ENCODE data around the gene DGAT2.
"Not testable (repeated sequence)": the region's sequence is repeated elsewhere in the genome, so short reads cannot be mapped to it uniquely, and the experiment has no call there.

Gene DGAT2

GRCh38 chr11:75768112-75768908 is at the start of gene DGAT2:
DGAT2 (plus strand) TSS chr11:75768778; CDS start chr11:75768992, 214 bp downstream.
- peak; percentile 80 for DNase-seq

DNA sequence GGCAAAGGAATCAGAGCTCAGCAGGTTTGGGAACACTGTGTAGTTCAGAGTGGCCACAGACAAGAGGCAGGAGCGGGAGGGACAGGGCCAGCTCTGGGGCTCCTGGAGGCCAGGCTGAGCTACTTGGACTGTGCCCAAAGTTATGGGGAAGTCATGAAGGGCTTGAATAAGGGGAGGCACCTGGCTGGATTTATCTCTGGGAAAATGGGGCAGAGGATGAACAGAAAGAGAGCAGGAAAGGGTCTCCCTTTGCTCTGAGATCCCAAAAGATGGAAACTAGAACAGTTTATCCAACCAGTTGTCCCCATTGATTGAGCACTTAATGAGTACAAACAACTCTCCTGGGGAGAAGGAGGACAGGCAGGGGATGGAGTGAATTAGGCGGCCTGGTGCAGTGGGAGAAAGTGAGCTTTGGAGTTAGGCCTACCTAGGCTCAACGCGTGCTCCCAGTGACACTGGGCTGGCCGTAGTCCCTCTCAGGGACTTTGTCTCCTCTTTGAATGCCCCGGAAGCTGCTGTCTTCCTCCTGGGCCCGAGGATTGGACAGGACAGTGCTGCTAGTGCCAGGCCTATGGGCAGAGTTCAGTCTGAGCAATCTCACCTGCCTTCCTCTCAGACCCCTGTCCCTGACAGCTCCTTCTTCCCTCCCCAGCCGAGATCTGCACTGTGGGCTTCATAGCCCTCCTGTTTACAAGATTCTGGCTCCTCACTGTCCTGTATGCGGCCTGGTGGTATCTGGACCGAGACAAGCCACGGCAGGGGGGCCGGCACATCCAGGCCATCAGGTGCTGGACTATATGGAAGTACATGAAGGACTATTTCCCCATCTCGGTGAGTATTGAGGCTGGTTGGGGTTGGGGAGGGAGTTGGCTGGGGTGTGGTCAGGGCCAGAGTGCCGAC is 49.0 kb upstream of the DGAT2 start:
- DNase-seq: no peak

DNA sequence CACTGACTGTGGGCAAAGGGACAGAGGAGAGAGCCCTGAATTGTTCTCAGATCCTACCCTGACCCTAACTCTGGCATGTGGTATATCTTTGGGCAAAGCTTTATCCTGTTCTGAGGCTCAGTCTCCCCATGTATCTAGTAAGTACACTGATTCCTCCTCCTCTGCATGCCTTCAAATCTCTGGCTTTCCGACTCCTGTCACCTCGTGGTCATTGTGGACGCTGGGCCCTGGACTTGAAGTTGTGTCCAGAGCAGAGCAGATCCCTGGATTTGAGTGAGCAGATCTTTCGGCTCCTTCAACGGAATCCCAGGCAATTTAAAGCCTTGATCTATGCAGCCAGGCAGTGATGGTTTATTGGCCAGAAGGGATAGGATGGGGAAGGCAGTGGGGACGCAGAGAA is 47.9 kb upstream of the DGAT2 start:
- DNase-seq: no peak

DNA sequence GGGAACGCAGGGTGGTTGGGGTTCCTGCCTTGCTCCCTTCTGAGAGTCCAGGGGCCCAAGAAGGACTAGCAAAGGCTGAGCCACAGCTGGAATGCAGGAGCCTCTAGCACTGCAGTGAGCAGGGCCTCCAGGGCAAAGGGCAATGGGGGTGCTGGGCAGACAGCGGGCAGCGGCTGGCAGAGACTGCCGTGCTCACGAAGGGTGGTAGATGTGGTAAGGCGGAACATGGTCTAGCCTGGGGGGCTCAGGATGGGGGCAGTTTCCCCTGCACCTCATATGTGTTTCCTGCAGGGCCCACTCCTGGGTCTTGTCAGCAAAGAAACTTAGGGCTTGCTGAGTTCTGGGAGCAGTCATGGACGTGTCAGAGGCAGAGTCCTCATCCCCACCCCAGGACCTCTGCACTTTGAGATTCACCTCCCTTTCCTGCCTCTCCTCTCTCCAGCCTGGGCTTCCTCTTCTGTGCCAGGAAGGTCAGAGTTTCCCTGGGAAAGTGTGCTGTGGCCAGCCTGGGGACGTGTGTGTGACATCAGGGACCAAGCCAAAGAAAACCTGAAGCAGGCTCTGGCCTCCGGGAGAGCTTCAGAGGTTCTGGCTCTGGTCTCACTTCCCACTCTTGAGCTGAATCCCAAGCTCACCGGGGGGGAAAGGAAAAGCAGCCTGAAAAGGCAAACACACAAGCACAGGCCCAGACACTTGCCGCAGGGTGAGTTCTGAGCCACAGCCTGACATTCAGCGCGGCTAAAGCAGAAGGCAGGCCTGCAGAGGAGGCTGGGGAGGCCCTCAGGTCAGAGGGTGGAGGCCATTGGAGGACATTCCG is 46.5 kb upstream of the DGAT2 start:
- DNase-seq: no peak

GRCh38 chr11:75722669-75723042 is 45.9 kb upstream of the DGAT2 start:
- DNase-seq: no peak

GRCh38 chr11:75725547-75726320 is 42.8 kb upstream of the DGAT2 start:
- no peak for DNase-seq

DNA sequence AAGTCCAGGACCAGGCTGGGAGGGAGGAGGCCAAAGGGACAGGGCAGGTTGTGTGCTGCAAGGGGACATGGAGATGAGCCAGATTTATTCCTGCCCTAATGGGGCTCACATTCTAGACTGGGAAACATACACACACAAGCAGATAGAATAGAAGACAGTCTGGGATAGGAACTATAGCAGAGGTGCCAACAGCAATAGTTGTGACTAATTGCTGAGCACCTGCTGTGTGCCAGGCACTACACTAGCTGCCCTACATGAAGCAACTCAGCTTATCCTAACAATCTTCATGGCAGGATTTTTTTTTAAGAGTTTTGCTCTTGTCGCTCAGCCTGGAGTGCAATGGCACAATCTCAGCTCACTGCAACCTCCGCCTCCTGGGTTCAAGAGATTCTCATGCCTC is 39.6 kb upstream of the DGAT2 start:
- DNase-seq: no peak

DNA sequence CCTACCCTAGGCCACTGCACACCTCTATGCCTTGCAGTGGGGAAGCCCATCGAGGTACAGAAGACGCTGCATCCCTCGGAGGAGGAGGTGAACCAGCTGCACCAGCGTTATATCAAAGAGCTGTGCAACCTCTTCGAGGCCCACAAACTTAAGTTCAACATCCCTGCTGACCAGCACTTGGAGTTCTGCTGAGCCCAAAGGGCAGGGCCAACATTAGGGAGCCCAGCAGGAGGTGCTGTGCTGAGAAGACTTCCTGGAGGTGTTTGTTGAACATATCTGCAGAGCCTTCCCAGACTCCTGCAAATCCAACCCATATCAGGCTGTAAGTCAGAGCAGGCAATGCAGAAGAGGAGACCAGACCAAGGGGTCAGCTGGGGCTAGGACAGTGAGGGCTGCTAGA is 37.5 kb upstream of the DGAT2 start:
- no peak for DNase-seq

DNA sequence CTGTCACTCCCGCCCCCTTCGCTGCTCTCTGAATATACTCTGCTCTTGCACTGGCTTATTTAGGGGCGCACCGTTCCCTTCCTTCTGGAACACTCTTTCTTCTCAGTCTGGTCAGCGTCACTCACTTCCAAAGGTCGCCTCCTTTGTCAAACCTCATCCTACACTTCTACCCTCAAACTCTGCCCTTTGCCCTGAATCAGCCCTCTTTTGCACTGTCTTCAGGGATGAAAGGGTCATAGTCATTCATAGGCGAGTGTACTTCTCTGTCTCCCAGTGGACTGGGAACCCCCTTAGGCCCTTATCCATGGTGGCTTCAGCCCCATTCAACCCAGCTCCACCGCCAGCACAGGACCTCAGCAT is 35.5 kb upstream of the DGAT2 start:
- no peak for DNase-seq

- no peak for DNase-seq
These were observed 35.0 kb upstream of the DGAT2 start for GRCh38 chr11:75733431-75734107.

DNA sequence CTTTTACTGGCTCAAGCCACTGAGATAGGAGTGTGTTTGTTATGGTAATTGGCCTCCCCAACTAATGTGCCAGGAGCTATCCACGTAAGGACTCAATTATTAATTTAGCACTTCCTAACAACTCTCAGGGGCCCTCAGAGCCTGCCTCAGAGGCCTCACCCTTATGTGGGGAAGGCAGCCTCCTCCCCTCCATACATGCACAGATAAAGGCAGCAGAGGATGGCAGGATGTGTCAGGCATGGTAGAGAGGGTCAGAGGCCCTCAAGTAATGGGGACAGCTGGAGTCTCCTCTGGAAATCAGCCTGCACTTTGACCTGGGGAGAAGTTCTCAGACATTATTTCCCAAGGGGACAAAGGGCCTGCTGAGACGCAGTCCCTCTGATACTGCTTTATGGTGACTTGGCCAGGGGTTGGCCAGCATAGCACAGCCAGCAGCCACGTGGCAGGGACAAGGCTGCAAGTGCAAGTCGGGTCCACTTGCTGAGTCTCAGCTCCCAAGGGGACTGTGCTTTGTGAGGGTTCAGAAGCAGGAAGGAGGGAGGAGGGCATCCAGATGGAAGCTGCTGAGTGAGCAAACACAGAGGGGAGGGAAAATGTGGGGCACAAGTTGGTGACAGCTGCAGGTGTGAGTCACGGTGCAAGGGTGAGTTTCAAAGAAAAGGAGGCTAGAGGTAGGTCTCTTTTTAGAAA is 33.9 kb upstream of the DGAT2 start:
- DNase-seq: no peak

DNA sequence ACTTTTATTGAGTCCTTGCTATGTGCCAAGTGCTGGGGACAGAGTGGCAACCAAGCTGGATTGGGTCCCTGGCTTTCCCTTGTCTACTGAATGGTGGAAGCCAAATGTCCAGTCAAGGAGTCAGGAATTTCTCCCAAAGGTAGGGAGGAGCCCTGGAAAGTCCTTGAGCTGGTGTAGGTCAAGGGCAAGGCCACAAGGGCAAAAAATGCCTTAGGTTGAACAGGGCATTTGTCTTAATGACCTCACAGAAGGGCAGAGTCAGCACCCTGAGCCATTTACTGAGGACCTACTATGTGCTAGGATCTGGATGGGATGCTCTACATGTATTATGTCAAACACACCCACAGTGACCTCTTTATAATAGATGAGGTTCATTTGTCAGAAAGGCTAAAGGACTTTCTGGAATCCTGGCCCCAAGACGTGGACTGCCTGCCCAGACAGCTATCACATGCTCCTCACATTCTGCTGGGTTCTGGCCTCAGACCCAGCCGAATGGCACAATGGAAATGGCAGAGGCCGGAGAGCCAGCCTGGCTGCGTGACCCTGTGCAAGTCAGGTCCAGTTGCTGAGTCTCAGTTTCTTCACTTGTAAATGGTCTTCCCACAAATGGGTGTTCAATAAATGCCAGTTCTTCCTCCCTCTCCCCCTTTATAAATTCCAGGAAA is 33.3 kb upstream of the DGAT2 start:
- no peak for DNase-seq

- no peak for DNase-seq
These were observed 31.3 kb upstream of the DGAT2 start for GRCh38 chr11:75737314-75737713.

- DNase-seq: no peak
These were observed 27.9 kb upstream of the DGAT2 start for GRCh38 chr11:75740681-75741080.

DNA sequence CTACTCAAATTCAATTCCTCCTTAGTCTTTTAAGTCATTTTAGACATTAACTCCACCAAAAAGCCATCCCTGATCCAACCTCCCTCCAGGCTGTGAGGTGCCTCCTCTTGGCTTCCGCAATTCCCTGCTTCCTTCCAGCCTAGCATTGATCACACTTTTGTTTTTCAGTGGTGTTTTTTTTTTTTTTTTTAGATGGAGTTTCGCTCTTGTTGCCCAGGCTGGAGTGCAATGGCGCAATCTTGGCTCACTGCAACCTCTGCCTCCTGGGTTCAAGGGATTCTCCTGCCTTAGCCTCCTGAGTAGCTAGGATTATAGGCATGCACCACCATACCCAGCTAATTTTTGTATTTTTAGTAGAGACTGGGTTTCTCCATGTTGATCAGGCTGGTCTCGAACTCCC is 25.4 kb upstream of the DGAT2 start:
- not testable (repeated sequence) for DNase-seq

DNA sequence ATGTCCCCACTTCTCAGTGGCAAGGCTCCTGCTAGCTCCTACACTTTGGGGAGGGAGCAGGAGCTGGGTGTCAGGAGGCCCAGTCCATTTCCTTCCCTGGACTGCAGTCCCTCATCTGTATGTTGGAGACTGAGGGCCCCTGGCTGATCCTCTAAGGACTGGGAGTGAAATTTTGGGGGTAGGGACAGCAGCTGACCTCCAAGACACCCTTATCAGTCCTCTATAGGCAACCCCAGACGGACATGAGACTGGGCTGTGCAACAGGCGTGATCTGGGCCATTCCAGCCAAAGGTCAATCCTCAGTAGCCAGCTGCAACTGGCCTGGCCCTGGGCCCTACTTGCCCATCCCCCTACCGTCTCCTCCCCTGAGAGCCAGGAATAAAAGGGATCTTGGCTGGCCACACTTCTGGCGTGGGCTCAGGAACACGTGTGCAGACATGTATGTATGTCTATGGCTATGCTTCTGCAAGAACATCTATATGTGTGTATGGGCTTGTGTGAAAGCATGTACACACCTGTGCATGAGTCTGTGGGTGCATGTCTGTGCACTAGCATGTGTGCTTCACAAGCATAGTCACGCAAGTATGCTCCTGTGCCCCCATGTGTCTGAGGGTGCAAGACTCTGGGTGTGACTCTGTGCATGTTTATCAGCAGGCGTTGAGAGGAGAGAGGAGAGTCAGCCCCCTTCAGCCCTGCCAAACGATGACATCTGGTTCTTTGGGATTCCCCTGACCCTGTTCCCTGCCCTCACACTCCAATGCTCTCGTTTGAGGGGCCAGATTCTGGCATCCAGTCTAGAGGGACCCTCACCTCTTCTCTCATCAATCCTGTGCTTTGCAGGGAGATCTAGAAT is 24.6 kb upstream of the DGAT2 start:
- no peak for DNase-seq

DNA sequence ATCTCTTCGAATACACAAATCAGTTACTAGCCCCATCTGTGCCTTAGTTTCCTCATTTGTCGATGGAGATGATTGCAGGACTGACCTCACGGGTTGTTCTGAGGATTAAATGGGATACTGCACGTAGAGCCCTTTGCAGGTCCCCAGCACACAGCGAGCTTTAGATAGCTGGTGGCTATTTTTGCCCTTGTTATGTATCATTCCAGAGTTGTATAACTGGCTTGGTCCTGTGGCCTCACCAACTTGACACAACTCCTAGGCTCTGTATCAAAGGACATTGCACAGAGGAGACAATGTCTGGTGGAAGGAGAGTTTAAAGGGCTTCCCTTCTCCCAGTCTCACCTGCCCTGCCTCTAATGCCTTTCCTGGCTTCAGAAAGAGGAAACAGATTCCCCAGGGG is 22.8 kb upstream of the DGAT2 start:
- no peak for DNase-seq

- not testable (repeated sequence) for DNase-seq
These were observed 19.8 kb upstream of the DGAT2 start for GRCh38 chr11:75748729-75749273.

DNA sequence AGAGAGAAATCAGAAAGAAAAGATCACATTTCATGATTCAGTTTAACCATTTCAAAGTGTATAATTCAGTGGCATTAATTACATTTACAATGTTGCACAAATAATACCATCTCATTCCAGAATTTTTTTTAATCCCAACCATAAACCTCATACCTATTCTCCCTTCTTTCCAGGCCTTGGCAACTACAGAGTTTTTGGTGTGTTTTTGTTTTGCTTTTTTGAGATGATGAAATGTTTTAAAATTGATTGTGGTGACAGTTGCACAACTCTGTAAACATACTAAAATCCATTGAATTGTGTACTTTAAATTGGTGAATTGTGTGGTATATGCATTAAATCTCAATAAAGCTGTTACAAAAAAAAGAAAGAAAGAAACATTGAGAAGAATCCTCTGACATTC is 13.6 kb upstream of the DGAT2 start:
- DNase-seq: not testable (repeated sequence)
